ENCODE results near the gene NEGR1. TPM values are rescaled to one million over a fixed set of nuclear protein-coding genes. Genes with fewer than 3 reads are reported as not detected.

The NEGR1 gene
- total RNA-seq, 4 donors from 2014 or later: 7.0 to 10.0 (median 8.1) TPM

- Histone ChIP-seq H3K4me1 (no peaks in the 10 kb centered on the region), H3K27me3 (no peaks in the 10 kb centered on the region), H3K4me3 (no peak overlapping the region), H3K9me3 (no peaks in the 10 kb centered on the region), H3K27ac (no peak overlapping the region), H3K36me3 (no peaks in the 10 kb centered on the region)
- WGBS, 2 donors (ENCODE audit: low coverage in 1 of 2): 77 to 78% methylated on average over 3 of the region's 3 CpGs
- TF ChIP-seq POLR2AphosphoS5 (IDR thresholded peaks at IDR 0.05) (no peak), EP300 (IDR thresholded peaks at IDR 0.05; ENCODE audit: low read depth) (no peak), CTCF (IDR thresholded peaks at IDR 0.05) (no peak), POLR2A (IDR thresholded peaks at IDR 0.05) (no peak)
- intact Hi-C loops (cut with DNase I; ENCODE audit: low total_unique reads) (no loop called here), in situ Hi-C loops (cut with MboI; ENCODE audit: low pct_ligation_motif_present in 1 of 4, low pct_unique_long_range_greater_than_20kb in 1 of 4, low sequenced_read_pairs in 3 of 4) (no loop called here)
- DNase-seq: no peak
Observed at GRCh38 chr1:71603044-71603776, 679.1 kb downstream of the NEGR1 start.

- no peak for DNase-seq
- in situ Hi-C loops (cut with MboI; ENCODE audit: low pct_ligation_motif_present in 1 of 4, low pct_unique_long_range_greater_than_20kb in 1 of 4, low sequenced_read_pairs in 3 of 4): no loop called here
- 96 to 100% methylated on average over 2 of the region's 2 CpGs for WGBS, 2 donors (ENCODE audit: low coverage in 1 of 2)
Observed at GRCh38 chr1:71600023-71600422, 682.3 kb downstream of the NEGR1 start.

GRCh38 chr1:71599306-71599705, 683.0 kb downstream of the NEGR1 start:
- H3K9me3 ChIP-seq: no peaks in the 10 kb centered on the region
- H3K4me3 ChIP-seq: no peak overlapping the region
- no peaks in the 10 kb centered on the region for H3K4me1 ChIP-seq
- in situ Hi-C loops (cut with MboI; ENCODE audit: low pct_ligation_motif_present in 1 of 4, low pct_unique_long_range_greater_than_20kb in 1 of 4, low sequenced_read_pairs in 3 of 4) (loop anchor here in 2 of 4 donors (25.0 kb wide), 1 partner anchor 438 kb away; no protein-coding TSS in a partner anchor), intact Hi-C loops (cut with DNase I; ENCODE audit: low total_unique reads) (no loop called here)
- no peak overlapping the region for H3K27ac ChIP-seq
- no peak for DNase-seq
- no peaks in the 10 kb centered on the region for H3K27me3 ChIP-seq
- TF ChIP-seq EP300 (IDR thresholded peaks at IDR 0.05; ENCODE audit: low read depth) (no peak), CTCF (IDR thresholded peaks at IDR 0.05) (no peak), POLR2A (IDR thresholded peaks at IDR 0.05) (no peak)
- H3K36me3 ChIP-seq: no peaks in the 10 kb centered on the region
- 29 to 31% methylated on average over 1 of the region's 1 CpG for WGBS, 2 donors (ENCODE audit: low coverage in 1 of 2)

More at GRCh38 chr1:71600023-71600422, 682.3 kb downstream of the NEGR1 start:
- intact Hi-C loops (cut with DNase I; ENCODE audit: low total_unique reads): no loop called here
- Histone ChIP-seq H3K36me3 (no peaks in the 10 kb centered on the region), H3K27me3 (no peaks in the 10 kb centered on the region), H3K4me3 (no peak overlapping the region), H3K27ac (no peak overlapping the region), H3K9me3 (no peaks in the 10 kb centered on the region), H3K4me1 (no peaks in the 10 kb centered on the region)
- TF ChIP-seq EP300 (IDR thresholded peaks at IDR 0.05; ENCODE audit: low read depth) (no peak), CTCF (IDR thresholded peaks at IDR 0.05) (no peak)

- DNase-seq: no peak
- in situ Hi-C loops (cut with MboI; ENCODE audit: low pct_ligation_motif_present in 1 of 4, low pct_unique_long_range_greater_than_20kb in 1 of 4, low sequenced_read_pairs in 3 of 4): loop anchor here in 2 of 4 donors (25.0 kb wide), 1 partner anchor 444 kb away; no protein-coding TSS in a partner anchor
Observed at GRCh38 chr1:71593523-71593922, 688.8 kb downstream of the NEGR1 start.

More at GRCh38 chr1:71593523-71593922, 688.8 kb downstream of the NEGR1 start:
- Histone ChIP-seq H3K9me3 (no peaks in the 10 kb centered on the region), H3K36me3 (no peaks in the 10 kb centered on the region), H3K4me3 (no peak overlapping the region), H3K27ac (no peak overlapping the region), H3K27me3 (no peaks in the 10 kb centered on the region), H3K4me1 (peaks cover 0 to 4% (median 1%) of the 10 kb centered on the region in 4 donors)
- intact Hi-C loops (cut with DNase I; ENCODE audit: low total_unique reads): no loop called here
- TF ChIP-seq EP300 (IDR thresholded peaks at IDR 0.05; ENCODE audit: low read depth) (no peak), POLR2A (IDR thresholded peaks at IDR 0.05) (no peak), CTCF (IDR thresholded peaks at IDR 0.05) (no peak), POLR2AphosphoS5 (IDR thresholded peaks at IDR 0.05) (no peak)

Measured in transverse colon (tissue), 4 donors.